ENCODE data around the gene TRIM56.
A peak's percentile ranks its signal among the peaks of the same experiment; 100 is the strongest.
"Not testable (repeated sequence)": the region's sequence is repeated elsewhere in the genome, so short reads cannot be mapped to it uniquely, and the experiment has no call there.

The TRIM56 gene

GRCh38 chr7:101093906-101094305, 8.6 kb downstream of the TRIM56 start:
- DNase-seq = no peak

DNA sequence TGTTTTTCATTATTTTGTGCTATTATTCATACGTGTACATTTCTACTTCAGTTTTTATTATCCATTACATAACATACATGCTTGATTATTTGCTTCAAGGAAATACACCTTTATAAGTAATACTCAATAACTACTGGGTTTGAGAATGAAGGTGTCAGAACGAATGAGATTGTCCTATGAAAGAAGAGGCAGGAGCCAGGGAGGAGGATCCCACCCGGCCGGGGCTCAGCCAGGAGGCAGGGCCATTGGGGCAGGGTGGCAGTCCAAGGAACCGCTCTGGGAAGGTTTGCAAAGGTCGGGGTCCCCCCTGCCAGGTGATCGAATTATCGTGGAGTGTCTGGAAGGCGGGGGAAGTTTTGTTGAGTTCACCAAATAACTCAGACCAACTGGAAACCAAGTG, 9.1 kb downstream of the TRIM56 start:
- DNase-seq = no peak

- peak; percentile 63 for DNase-seq
These were observed 9.6 kb downstream of the TRIM56 start for GRCh38 chr7:101094791-101095375.

GRCh38 chr7:101096331-101096956, 11.2 kb downstream of the TRIM56 start:
- DNase-seq = peak; percentile 16

- DNase-seq = no peak
These were observed 11.7 kb downstream of the TRIM56 start for GRCh38 chr7:101096957-101097347.

DNA sequence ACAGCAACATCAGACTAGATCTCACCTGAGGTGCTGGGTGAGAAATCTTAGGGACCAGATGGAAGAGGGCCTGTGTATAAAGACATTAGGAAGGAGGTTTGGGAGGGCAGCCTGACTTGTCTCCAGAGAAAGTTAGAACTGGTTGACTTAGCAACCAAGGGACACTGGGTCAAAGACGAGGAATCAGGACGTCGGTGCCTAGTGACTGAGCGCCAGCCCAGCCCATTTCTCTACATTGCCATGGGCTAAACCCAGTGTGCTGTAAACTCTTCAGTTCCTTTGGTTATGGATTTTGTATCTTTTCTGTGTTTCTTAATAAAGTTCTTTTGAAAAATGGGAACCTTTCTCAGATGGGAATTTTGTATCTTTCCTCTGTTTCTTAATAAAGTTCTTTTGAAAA, 12.3 kb downstream of the TRIM56 start:
- no peak for DNase-seq

- peak; percentile 96 for DNase-seq
These were observed 14.9 kb downstream of the TRIM56 start for GRCh38 chr7:101099969-101100781.

DNA sequence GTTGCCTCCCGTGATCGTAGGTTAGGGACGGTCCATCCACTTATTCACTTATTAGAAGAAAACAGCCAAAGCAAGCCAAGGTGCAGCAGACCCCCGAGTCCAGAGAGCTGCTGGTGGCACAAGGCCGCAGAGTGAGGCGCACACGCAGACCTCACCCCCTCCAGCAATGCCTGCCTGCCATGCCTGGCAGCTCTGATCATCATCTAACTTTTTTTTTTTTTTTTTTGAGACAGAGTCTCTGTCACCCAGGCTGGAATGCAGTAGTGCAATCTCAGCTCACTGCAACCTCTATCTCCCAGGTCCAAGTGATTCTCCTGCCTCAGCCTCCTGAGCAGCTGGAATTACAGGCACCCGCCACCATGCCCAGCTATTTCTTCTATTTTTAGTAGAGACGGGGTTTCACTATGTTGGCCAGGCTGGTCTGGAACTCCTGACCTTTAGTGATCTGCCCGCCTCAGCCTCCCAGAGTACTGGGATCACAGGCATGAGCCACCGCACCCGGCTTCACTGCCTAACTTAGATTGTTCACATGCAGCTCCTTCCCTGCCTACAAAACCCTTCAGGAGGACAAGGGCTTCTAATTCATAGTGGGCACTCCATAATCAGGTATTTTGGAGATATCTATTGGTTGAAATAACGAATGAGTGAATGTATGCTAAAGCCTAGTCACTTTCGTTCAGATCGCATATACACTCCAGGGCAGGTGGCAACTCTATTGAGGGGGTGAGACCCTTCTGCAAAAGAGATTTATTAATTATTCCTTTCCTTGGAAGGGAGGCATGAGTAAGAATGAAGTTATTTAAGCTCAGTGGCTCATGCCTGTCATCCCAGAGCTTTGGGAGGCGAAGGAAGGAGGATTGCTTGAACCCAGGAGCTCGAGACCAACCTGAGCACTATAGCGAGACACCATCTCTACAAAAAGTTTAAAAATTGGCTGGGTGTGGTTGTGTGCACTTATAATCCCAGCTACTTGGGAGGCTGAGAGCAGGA, 15.9 kb downstream of the TRIM56 start:
- DNase-seq = no peak

- DNase-seq = no peak
These were observed 16.7 kb downstream of the TRIM56 start for GRCh38 chr7:101102026-101102425.

GRCh38 chr7:101103701-101104100, 18.4 kb downstream of the TRIM56 start:
- DNase-seq = not testable (repeated sequence)

DNA sequence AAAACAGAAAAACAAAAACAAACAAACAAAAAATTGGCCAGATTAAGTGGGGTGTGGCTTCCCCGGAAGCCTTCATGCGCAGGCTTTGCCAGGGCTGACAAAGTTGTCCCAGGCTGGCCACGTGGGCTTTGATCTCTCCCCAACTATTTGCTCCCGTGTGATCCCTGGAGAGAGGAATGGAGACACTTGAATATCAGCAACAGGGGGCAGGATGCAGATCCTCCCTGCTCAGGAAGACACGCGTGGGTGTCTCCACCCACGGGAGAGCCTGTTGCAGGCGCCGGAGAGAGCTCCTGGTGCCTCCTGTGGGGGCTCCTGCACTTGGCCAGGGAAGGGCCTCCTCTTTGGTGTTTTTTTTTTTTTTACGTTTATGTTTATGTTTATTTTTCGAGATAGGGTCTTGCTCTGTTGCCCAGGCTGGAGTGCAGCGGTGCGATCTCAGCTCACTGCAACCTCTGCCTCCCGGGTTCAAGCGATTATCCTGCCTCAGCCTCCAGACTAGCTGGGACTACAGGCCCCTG, 19.0 kb downstream of the TRIM56 start:
- DNase-seq = no peak

DNA sequence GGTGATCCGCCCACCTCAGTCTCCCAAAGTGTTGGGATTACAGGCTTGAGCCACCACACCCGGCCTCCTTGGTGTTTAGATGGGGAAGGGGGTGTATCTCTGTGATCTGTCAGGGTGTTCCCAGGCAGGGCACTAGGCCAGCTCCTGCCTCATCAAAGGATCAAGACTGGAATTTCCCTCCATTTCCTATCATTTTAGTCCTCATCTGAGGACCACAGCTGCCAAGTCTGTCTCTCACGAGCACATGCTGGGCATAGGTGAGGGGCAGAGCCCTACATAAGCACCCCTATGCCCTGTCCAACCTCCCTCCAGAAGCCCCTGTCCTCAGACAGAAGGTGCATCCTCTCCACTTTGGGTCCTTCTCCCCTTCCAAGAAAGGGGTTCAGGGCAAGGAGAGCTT, 19.5 kb downstream of the TRIM56 start:
- DNase-seq = no peak

DNA sequence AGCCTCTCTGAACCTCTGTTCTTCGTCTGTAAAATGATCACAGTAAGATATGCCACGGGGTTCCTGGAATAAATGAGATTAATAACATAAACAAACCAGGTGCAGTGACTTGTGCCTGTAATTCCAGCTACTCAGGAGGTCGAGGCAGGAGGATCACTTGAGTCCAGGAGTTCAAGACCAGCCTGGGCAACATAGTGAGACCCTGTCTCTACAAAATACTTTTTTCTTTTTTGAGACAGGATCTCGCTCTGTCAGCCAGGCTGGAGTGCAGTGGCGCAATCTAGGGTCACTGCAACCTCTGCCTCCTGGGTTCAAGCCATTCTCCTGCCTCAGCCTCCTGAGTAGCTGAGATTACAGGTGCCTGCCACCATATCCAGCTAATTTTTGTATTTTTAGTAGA, 20.0 kb downstream of the TRIM56 start:
- DNase-seq = not testable (repeated sequence)

- DNase-seq = no peak
These were observed 21.1 kb downstream of the TRIM56 start for GRCh38 chr7:101106386-101106785.

- no peak for DNase-seq
These were observed 23.1 kb downstream of the TRIM56 start for GRCh38 chr7:101108330-101108857.

DNA sequence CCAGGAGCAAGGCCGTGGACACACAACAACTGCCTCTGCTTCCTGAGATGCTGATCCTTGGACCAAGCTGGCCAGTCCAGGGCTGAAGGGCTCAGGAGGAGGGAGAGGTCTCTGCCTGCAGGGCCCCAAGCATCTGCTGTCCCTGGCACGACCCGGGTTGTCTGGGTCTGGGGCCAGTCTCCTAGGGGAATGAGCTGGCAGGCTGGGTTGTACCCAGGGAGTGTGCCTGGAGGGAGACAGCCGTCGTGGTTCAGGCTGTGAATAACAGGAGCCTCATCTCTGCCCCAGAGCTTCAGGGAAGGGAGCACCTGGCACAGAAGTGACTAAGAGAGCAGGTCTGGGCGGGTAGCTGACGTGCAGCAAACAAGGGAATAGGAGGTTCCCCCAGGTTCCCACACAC, 23.7 kb downstream of the TRIM56 start:
- DNase-seq = no peak

DNA sequence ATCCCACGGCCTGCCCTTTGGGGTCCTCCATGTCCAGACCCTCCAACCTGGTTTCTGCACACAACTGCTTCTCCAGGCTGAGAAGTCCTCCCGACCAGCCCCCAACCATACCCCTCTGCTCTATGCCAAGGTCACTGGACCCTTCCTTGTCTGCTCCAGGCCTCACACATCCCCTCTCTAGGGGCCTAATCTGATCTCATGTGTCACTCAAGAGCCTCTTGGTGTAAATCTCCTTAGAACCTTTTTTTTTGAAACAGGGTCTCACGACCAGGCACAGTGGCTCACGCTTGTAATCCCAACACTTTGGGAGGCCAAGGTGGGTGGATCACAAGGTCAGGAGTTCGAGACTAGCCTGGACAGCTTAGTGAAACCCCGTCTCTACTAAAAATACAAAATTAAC, 24.1 kb downstream of the TRIM56 start:
- no peak for DNase-seq

GRCh38 chr7:101111261-101111660, 26.0 kb downstream of the TRIM56 start:
- DNase-seq = no peak

DNA sequence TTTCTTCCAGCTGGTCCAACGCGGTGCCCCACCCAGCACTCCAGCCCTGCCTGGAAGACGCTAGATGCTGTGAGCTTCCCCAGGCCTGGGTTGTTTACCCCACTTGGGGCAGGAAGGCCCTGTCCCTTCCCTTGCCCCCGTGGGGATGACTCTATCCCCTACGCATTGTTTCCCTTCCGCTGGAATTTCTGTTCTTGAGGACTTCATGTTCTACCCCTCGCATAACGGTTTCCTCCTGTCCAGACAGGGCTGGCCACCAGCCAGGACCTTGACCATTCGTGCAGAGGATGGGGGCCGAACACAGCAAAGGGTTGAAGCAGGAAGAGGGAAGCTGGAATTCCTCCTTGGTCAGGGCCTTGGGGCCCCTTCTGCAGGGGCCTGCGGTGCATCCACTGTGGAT, 27.0 kb downstream of the TRIM56 start:
- no peak for DNase-seq

GRCh38 chr7:101113140-101113539, 27.9 kb downstream of the TRIM56 start:
- not testable (repeated sequence) for DNase-seq

- no peak for DNase-seq
These were observed 28.6 kb downstream of the TRIM56 start for GRCh38 chr7:101113836-101114235.

GRCh38 chr7:101114492-101114891, 29.2 kb downstream of the TRIM56 start:
- no peak for DNase-seq

All from hematopoietic multipotent progenitor cell treated with erythropoietin and hydrocortisone succinate and interleukin-3 and kit ligand, for 8 days (in vitro differentiated cells).